ENCODE data around the gene PHLDB3.
"Not testable (repeated sequence)": the region's sequence is repeated elsewhere in the genome, so short reads cannot be mapped to it uniquely, and the experiment has no call there.

PHLDB3 gene

GRCh38 chr19:43519436-43520088 lies 15.0 kb upstream of the PHLDB3 start:
- DNase-seq (ENCODE audit: low spot score in 2 of 2) (peak; percentile 74 to 78), ATAC-seq (ENCODE audit: low read depth) (peak; percentile 61)
- peak overlapping the region; percentile 7 for H3K27ac Mint-ChIP-seq
- peak overlapping the region; percentile 22 for H3K4me3 Mint-ChIP-seq
- peaks cover 2% of the 10 kb centered on the region for H3K36me3 Mint-ChIP-seq
- no peaks in the 10 kb centered on the region for H3K9me3 Mint-ChIP-seq
- H3K4me1 Mint-ChIP-seq = peaks cover 11% of the 10 kb centered on the region
- no peaks in the 10 kb centered on the region for H3K27me3 Mint-ChIP-seq

DNA sequence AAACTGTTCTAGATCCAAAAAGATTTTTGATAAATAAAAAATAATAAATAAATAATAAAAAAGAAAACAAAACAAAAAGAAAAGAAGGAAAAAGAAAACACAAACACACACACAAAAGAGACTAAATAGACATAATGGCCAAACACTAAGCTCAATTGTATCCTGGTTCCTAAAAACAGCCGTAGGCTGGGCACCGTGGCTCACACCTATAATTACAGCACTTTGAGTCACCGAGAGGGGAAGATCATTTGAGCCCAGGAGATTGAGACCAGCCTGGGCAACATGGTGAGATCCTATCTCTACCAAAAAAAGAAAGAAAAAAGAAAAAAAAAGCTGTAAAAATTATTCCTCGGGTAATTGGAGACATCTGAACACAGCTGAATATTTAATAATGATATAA lies 13.5 kb upstream of the PHLDB3 start:
- ATAC-seq (ENCODE audit: low read depth) (no peak), DNase-seq (ENCODE audit: low spot score in 2 of 2) (no peak)
- Mint-ChIP-seq H3K4me3 (peak overlapping the region; percentile 64), H3K9me3 (no peaks in the 10 kb centered on the region), H3K4me1 (peaks cover 10% of the 10 kb centered on the region), H3K27ac (peak overlapping the region; percentile 63), H3K36me3 (peaks cover 2% of the 10 kb centered on the region), H3K27me3 (no peaks in the 10 kb centered on the region)

- H3K9me3 Mint-ChIP-seq; H3K27ac Mint-ChIP-seq; H3K4me3 Mint-ChIP-seq; ATAC-seq (ENCODE audit: low read depth); DNase-seq (ENCODE audit: low spot score in 2 of 2); H3K27me3 Mint-ChIP-seq; H3K4me1 Mint-ChIP-seq: not testable (repeated sequence)
- peaks cover 11% of the 10 kb centered on the region for H3K36me3 Mint-ChIP-seq
Observed at GRCh38 chr19:43512399-43512798, 7.9 kb upstream of the PHLDB3 start.

DNA sequence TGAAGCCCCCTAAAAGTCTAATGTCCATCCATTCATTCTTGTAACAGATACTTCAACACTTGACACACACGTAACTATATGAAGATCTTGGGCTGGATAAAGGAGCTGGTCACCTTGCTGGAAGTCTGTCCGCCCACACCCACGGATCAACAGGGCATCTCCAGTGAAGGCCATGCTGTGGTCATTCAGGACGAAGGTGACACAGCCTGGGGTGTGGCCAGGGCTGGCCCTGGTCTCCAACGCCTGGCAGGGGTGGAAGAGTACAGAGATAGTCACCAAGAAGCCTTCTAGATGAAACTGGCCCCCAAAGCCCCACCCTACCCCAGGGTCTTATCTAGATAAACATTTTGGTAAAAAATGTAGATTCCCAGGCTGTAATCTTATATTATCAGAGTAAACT lies 6.8 kb upstream of the PHLDB3 start:
- Mint-ChIP-seq H3K27ac (no peak overlapping the region), H3K4me1 (no peaks in the 10 kb centered on the region), H3K27me3 (no peaks in the 10 kb centered on the region), H3K9me3 (no peaks in the 10 kb centered on the region), H3K4me3 (no peak overlapping the region), H3K36me3 (peaks cover 10% of the 10 kb centered on the region)
- no peak for ATAC-seq (ENCODE audit: low read depth)
- DNase-seq (ENCODE audit: low spot score in 2 of 2) = no peak

- Mint-ChIP-seq H3K27me3 (no peaks in the 10 kb centered on the region), H3K4me1 (no peaks in the 10 kb centered on the region), H3K36me3 (peaks cover 10% of the 10 kb centered on the region), H3K9me3 (no peaks in the 10 kb centered on the region), H3K4me3 (no peak overlapping the region), H3K27ac (no peak overlapping the region)
- DNase-seq (ENCODE audit: low spot score in 2 of 2) (no peak), ATAC-seq (ENCODE audit: low read depth) (no peak)
Observed at GRCh38 chr19:43510713-43511112, 6.2 kb upstream of the PHLDB3 start.

GRCh38 chr19:43507880-43508279 lies 3.3 kb upstream of the PHLDB3 start:
- H3K27ac Mint-ChIP-seq = peak overlapping the region; percentile 22

GRCh38 chr19:43506629-43507028 lies 2.1 kb upstream of the PHLDB3 start:
- Mint-ChIP-seq H3K27me3 (no peaks in the 10 kb centered on the region), H3K9me3 (no peaks in the 10 kb centered on the region), H3K36me3 (peaks cover 11% of the 10 kb centered on the region), H3K27ac (no peak overlapping the region), H3K4me1 (peaks cover 13% of the 10 kb centered on the region), H3K4me3 (no peak overlapping the region)
- DNase-seq (ENCODE audit: low spot score in 2 of 2) (no peak), ATAC-seq (ENCODE audit: low read depth) (no peak)

More at GRCh38 chr19:43507880-43508279, 3.3 kb upstream of the PHLDB3 start:
- DNase-seq (ENCODE audit: low spot score in 2 of 2) (no peak), ATAC-seq (ENCODE audit: low read depth) (no peak)
- H3K4me1 Mint-ChIP-seq = peaks cover 12% of the 10 kb centered on the region
- H3K9me3 Mint-ChIP-seq = no peaks in the 10 kb centered on the region
- H3K4me3 Mint-ChIP-seq = no peak overlapping the region
- H3K36me3 Mint-ChIP-seq = peaks cover 10% of the 10 kb centered on the region
- no peaks in the 10 kb centered on the region for H3K27me3 Mint-ChIP-seq

- H3K36me3 Mint-ChIP-seq = peaks cover 11% of the 10 kb centered on the region
- H3K4me3 Mint-ChIP-seq = peak overlapping the region; percentile 57
- no peak overlapping the region for H3K27ac Mint-ChIP-seq
- no peaks in the 10 kb centered on the region for H3K27me3 Mint-ChIP-seq
- DNase-seq (ENCODE audit: low spot score in 2 of 2) (no peak), ATAC-seq (ENCODE audit: low read depth) (no peak)
- H3K4me1 Mint-ChIP-seq = peaks cover 14% of the 10 kb centered on the region
- H3K9me3 Mint-ChIP-seq = no peaks in the 10 kb centered on the region
Observed at GRCh38 chr19:43505941-43506340, 1.4 kb upstream of the PHLDB3 start.

DNA sequence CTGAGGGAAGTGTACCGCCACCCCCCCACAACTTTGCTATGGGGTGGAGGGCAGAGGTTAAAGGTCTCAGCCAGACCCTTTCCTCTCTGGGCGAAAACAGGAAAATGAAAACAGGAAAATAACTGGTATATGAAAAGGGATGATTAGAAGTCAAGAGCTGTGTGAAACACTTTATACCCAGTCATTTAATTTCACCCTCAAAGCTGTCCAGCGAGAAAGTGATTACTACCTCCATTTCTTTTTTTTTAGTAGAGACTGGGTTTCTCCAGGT lies 575 bp upstream of the PHLDB3 start:
- Mint-ChIP-seq H3K36me3 (peaks cover 10% of the 10 kb centered on the region), H3K27me3 (no peaks in the 10 kb centered on the region), H3K27ac (peak overlapping the region; percentile 85), H3K4me3 (peak overlapping the region; percentile 91), H3K4me1 (peaks cover 16% of the 10 kb centered on the region), H3K9me3 (no peaks in the 10 kb centered on the region)
- ATAC-seq (ENCODE audit: low read depth) (no peak), DNase-seq (ENCODE audit: low spot score in 2 of 2) (no peak)

DNA sequence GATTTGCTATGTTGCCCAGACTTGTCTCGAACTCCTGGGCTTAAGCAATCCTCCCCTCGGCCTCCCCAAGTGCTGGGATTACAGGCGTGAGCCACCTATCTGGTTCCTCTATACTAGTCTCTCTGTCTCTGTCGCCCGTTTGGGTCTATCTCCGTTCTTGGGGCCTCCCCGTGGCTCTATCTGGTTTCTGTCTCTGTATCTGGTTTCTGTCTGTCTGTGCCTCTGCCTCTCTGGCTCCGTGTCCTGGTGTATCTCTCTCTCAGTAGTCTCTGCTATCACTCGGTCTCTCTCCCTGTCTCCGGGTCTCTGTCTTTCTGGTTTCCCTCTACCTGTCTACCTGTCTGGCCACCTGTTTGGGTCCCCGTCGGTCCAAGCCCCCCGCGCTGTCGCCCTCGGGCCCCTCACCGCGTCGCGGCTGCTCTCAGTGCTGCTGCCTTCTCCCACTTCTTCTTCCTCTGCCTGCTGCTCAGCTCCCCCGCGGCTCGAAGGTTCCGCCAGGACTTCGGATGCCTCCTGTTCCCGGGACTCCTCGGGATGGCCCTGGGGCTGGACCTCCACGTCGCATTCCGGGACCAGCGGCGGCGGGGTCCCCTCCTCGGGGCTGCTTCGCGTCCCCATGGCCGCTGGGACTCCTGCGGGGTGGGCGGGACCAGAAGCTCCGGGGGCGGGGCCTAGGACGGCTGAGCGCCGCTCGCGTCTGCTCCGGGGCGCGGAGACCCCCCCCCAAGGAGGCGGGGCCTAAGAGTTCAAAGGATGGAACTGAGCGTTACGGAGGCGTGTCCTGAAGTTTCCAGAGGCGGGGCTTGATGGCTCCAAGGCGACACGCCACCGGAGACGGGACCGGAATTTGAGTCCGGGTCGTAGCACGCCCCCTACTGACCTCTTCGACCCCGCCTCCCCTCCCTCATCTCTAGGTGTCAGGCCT lies 783 bp downstream of the PHLDB3 start:
- ATAC-seq (ENCODE audit: low read depth) (peak; percentile 91), DNase-seq (ENCODE audit: low spot score in 2 of 2) (peak; percentile 93 to 94)
- H3K9me3 Mint-ChIP-seq = no peaks in the 10 kb centered on the region
- peak overlapping the region; percentile 91 for H3K4me3 Mint-ChIP-seq
- H3K36me3 Mint-ChIP-seq = peaks cover 7% of the 10 kb centered on the region
- peak overlapping the region; percentile 85 for H3K27ac Mint-ChIP-seq
- H3K27me3 Mint-ChIP-seq = no peaks in the 10 kb centered on the region
- peaks cover 17% of the 10 kb centered on the region for H3K4me1 Mint-ChIP-seq

DNA sequence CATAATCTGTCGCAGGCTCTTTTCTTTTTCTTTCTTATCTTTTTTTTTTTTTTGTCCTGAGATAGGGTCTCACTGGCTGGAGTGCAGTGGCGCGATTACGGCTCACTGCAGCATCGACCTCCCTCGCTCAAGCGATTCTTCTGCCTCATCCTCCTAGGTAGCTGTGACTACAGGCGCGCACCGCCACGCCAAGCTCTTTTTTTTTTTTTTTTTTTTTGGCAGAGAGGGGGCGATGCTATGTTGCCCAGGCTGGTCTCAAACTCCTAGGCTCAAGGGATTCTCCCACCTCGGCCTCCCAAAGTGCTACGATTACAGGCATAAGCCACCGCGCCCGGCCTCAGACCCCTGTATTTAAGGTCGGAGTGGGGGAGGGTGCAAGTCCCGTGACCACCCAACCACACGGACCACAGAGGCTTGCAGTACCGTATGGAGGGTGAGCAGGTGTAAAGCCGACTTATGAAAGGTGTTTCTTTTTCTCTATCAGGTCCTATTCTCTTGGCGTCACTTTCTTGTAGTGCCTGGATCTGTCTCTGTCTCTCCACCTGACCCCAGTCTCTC lies 2.0 kb downstream of the PHLDB3 start:
- Mint-ChIP-seq H3K36me3 (peaks cover 13% of the 10 kb centered on the region), H3K27me3 (no peaks in the 10 kb centered on the region), H3K9me3 (no peaks in the 10 kb centered on the region), H3K4me3 (no peak overlapping the region), H3K27ac (peak overlapping the region; percentile 85), H3K4me1 (peaks cover 21% of the 10 kb centered on the region)
- ATAC-seq (ENCODE audit: low read depth) (no peak), DNase-seq (ENCODE audit: low spot score in 2 of 2) (no peak)

GRCh38 chr19:43501661-43502418 lies 2.7 kb downstream of the PHLDB3 start:
- no peak overlapping the region for H3K27ac Mint-ChIP-seq
- no peaks in the 10 kb centered on the region for H3K9me3 Mint-ChIP-seq
- peaks cover 16% of the 10 kb centered on the region for H3K36me3 Mint-ChIP-seq
- H3K4me3 Mint-ChIP-seq = no peak overlapping the region
- H3K4me1 Mint-ChIP-seq = peaks cover 21% of the 10 kb centered on the region
- no peaks in the 10 kb centered on the region for H3K27me3 Mint-ChIP-seq
- ATAC-seq (ENCODE audit: low read depth) = no peak
- DNase-seq (ENCODE audit: low spot score in 2 of 2) = no peak

GRCh38 chr19:43499042-43499441 lies 5.5 kb downstream of the PHLDB3 start:
- Mint-ChIP-seq H3K27ac (no peak overlapping the region), H3K27me3 (no peaks in the 10 kb centered on the region), H3K4me1 (peaks cover 16% of the 10 kb centered on the region), H3K4me3 (no peak overlapping the region), H3K9me3 (no peaks in the 10 kb centered on the region), H3K36me3 (peaks cover 25% of the 10 kb centered on the region)
- no peak for DNase-seq (ENCODE audit: low spot score in 2 of 2)
- ATAC-seq (ENCODE audit: low read depth) = no peak

Data from memory B cell (primary cell).